ENCODE measurements around the gene BANK1.

The BANK1 gene

DNA sequence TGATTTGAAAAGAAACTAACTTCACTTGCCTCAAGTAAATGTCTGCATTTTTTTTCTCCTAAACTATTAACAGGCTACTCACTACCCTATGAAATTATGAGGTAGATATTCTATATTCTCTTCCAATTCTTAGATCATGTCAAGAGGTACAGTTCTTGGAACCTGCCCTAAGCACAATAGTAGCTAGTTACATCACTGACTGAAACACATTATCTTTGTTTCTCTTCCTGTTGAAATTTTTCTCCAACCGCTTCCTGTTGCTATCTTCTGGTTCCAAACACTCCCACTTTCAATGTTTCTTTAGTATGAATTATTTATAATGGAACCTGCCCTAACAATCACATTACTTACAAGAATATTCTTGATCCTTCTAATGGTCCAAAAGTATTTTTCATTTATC is 5.0 kb upstream of the BANK1 start:
- Histone ChIP-seq H3K36me3 (ENCODE audit: control insufficient read depth, insufficient read depth, low read length) (no peaks in the 10 kb centered on the region), H3K27me3 (ENCODE audit: control insufficient read depth, insufficient read depth, low read length) (no peaks in the 10 kb centered on the region), H3K27ac (ENCODE audit: low read depth, low read length) (no peak overlapping the region), H3K4me1 (ENCODE audit: control insufficient read depth, insufficient read depth, low read length) (no peaks in the 10 kb centered on the region), H3K4me3 (ENCODE audit: low read length) (no peak overlapping the region), H3K9ac (ENCODE audit: low read length) (no peak overlapping the region)

DNA sequence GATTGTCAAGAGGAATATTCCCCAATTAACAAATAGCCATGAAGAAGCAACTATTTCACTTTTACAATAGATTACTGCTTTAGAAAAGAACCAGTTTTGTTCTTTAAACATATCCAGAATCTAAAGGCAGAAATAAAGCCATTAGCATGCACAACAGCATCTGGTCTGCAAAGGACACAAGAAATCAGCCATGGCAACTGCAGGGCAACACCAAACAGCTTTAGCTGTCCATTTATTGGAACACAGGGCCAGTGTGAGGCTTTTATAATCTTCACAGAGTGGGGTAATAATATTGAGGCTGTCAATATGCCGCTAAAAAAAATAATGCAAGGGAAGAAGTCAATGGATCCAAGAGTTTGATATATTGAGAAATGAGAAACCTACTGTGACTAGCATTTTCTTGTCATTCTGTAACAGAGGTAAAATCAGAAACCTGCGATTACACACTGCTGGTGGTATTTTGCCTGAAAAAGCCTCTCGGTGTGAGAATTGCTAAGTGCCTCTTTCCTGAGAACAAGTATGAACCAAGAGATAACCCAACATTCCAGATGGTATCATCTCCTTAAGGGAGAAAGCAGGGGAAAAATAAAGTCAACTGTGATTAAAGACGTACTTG is 2.7 kb upstream of the BANK1 start:
- no peaks in the 10 kb centered on the region for H3K36me3 ChIP-seq (ENCODE audit: control insufficient read depth, insufficient read depth, low read length)
- no peak overlapping the region for H3K4me3 ChIP-seq (ENCODE audit: low read length)
- no peaks in the 10 kb centered on the region for H3K27me3 ChIP-seq (ENCODE audit: control insufficient read depth, insufficient read depth, low read length)
- no peak overlapping the region for H3K9ac ChIP-seq (ENCODE audit: low read length)
- no peaks in the 10 kb centered on the region for H3K4me1 ChIP-seq (ENCODE audit: control insufficient read depth, insufficient read depth, low read length)
- H3K27ac ChIP-seq (ENCODE audit: low read depth, low read length): no peak overlapping the region

DNA sequence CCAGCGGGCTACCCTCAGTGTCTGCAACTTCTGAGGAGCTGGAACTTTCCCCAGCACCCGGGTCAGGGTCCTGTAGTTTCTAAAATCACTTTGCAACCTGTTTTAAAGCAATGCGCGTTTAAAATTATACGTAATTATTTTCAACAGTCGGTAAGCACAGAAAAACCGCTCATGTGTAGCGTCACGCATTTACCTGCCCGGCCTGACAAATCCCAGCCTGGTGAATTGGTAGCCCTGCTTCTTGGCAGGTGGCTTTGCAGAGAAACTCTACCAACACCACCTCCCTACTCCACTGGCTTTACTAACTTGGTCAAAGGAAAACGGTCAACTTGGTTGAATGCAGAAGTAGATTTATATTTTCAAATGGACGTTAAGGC is 640 bp downstream of the BANK1 start:
- no peak overlapping the region for H3K9ac ChIP-seq (ENCODE audit: low read length)
- no peak overlapping the region for H3K27ac ChIP-seq (ENCODE audit: low read depth, low read length)
- no peaks in the 10 kb centered on the region for H3K4me1 ChIP-seq (ENCODE audit: control insufficient read depth, insufficient read depth, low read length)
- peak overlapping the region; percentile 55 for H3K4me3 ChIP-seq (ENCODE audit: low read length)
- H3K36me3 ChIP-seq (ENCODE audit: control insufficient read depth, insufficient read depth, low read length): no peaks in the 10 kb centered on the region
- no peaks in the 10 kb centered on the region for H3K27me3 ChIP-seq (ENCODE audit: control insufficient read depth, insufficient read depth, low read length)

DNA sequence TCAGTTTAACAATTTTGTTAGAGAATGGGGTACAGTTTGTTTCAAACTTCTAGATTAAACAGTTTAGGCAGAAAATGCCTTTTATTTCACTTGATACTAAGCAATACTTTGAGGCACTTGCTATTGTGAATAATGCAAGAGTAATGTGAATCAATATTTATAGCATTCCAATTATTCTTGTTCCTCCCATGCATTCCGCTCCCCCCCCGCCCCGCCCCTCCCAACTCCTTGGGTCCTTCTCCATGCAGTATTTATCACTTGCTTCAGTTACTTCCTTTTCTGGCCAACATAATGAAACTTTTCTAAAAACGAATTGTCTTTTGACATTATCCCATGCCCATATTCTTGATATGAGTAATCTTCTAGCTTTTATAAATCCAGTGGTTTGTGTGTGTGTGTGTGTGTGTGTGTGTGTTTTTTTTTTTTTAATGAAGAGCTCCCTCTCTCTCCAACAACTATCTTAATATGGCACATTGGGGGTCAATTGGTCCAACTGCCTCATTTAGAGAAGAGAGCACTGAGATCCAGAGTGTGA is 1.6 kb downstream of the BANK1 start:
- H3K4me1 ChIP-seq (ENCODE audit: control insufficient read depth, insufficient read depth, low read length): no peaks in the 10 kb centered on the region
- H3K9ac ChIP-seq (ENCODE audit: low read length): no peak overlapping the region
- H3K36me3 ChIP-seq (ENCODE audit: control insufficient read depth, insufficient read depth, low read length): no peaks in the 10 kb centered on the region
- H3K4me3 ChIP-seq (ENCODE audit: low read length): no peak overlapping the region
- no peak overlapping the region for H3K27ac ChIP-seq (ENCODE audit: low read depth, low read length)
- no peaks in the 10 kb centered on the region for H3K27me3 ChIP-seq (ENCODE audit: control insufficient read depth, insufficient read depth, low read length)

DNA sequence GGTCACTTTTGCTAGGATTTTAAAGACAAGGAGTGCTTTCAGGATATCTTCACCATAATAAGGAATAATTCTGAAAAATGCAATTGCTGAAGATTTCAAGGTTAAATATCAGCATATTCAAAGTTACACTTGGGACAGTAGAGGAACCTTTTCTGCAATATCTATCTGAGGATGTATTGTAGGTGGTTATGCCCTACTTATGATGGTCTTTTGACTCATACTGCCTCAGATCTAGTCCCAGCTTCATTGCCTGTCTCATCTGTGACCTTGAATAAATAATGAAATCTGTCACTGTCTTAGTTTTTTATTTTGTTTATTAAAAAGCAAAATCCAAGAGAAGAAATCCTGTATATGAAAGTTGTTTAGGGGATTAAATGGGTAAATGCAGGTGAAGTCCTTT is 2.9 kb downstream of the BANK1 start:
- no peak overlapping the region for H3K27ac ChIP-seq (ENCODE audit: low read depth, low read length)
- H3K36me3 ChIP-seq (ENCODE audit: control insufficient read depth, insufficient read depth, low read length): no peaks in the 10 kb centered on the region
- no peak overlapping the region for H3K9ac ChIP-seq (ENCODE audit: low read length)
- H3K27me3 ChIP-seq (ENCODE audit: control insufficient read depth, insufficient read depth, low read length): no peaks in the 10 kb centered on the region
- no peaks in the 10 kb centered on the region for H3K4me1 ChIP-seq (ENCODE audit: control insufficient read depth, insufficient read depth, low read length)
- no peak overlapping the region for H3K4me3 ChIP-seq (ENCODE audit: low read length)

DNA sequence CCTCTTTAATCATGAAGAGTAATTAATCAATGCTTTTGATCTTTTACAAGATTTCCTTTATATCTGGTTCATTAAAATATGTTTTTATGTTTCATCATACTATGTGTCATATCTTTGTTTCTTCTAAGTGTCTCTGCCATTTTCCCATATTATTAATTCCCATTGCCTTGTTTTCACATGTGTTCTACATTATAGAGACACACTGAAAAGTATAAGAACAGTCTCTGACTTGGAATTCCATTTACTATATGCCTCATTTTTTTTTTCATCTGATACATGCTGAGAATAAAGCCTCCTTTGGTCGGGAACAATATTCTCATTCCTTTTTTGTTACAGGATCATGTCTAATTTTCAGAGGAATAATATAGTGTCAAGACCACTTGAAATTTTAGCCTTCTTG is 4.3 kb downstream of the BANK1 start:
- Histone ChIP-seq H3K27ac (ENCODE audit: low read depth, low read length) (no peak overlapping the region), H3K27me3 (ENCODE audit: control insufficient read depth, insufficient read depth, low read length) (no peaks in the 10 kb centered on the region), H3K4me1 (ENCODE audit: control insufficient read depth, insufficient read depth, low read length) (no peaks in the 10 kb centered on the region), H3K36me3 (ENCODE audit: control insufficient read depth, insufficient read depth, low read length) (no peaks in the 10 kb centered on the region), H3K4me3 (ENCODE audit: low read length) (no peak overlapping the region), H3K9ac (ENCODE audit: low read length) (no peak overlapping the region)

DNA sequence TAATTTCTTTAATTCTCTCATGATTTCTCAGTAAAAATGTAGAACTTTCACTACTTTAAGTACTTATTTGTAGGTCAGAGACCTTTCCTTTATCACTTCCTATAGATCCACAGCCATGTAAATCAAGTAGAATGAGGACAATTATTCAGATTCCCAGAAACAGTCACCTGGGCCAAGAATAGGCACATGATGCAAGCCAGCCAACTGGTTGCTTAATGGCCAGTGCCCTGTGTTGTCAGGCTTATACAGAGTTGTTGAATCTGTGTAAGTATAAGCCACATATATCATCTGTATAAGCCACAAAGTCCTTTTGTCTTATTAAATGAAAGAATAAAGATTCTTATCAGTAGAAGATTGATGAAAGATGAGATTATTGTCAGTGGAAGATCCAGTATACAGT is 5.2 kb downstream of the BANK1 start:
- Histone ChIP-seq H3K4me1 (ENCODE audit: control insufficient read depth, insufficient read depth, low read length) (no peaks in the 10 kb centered on the region), H3K27ac (ENCODE audit: low read depth, low read length) (no peak overlapping the region), H3K36me3 (ENCODE audit: control insufficient read depth, insufficient read depth, low read length) (no peaks in the 10 kb centered on the region), H3K9ac (ENCODE audit: low read length) (no peak overlapping the region), H3K4me3 (ENCODE audit: low read length) (no peak overlapping the region), H3K27me3 (ENCODE audit: control insufficient read depth, insufficient read depth, low read length) (no peaks in the 10 kb centered on the region)

DNA sequence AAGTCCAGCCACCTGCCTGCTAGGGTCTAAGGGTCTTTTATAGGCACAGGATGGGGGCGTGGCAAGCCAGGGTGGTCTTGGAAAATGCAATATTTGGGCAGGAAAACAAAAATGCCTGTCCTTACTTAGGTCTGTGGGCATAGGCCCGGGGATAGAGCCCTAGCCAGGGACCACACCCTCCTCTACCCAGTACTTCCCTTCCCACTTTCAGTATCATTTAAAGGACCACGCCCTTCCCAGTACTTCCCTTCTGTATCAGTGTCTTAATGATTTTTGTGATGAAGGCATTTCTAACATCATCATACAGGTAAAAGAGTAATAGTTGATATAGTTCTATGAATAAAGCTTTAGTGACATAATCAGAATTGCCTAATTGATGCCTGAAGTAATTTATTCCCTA is 11.4 kb downstream of the BANK1 start:
- Histone ChIP-seq H3K9ac (ENCODE audit: low read length) (no peak overlapping the region), H3K4me1 (ENCODE audit: control insufficient read depth, insufficient read depth, low read length) (no peaks in the 10 kb centered on the region), H3K4me3 (ENCODE audit: low read length) (no peak overlapping the region)

DNA sequence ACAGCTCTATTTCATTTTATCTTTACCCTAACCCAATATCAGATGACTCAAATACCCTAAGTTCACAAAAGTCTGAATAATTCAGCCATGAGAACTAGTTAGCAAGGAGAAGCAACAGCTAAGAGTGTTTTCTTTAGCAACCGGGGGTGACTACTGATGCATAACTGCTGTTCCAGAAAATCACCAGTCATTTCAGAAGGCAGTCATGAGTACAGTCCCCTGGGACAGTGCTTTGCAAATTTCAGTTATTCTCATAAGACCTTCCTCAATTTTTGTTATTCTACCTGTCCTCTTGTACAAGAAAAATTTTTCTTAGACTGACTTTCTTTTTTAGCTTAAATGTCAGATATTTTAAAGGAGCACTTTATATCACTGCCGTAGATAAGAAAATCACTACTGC is 16.4 kb downstream of the BANK1 start:
- H3K27ac ChIP-seq (ENCODE audit: low read depth, low read length): no peak overlapping the region
- H3K36me3 ChIP-seq (ENCODE audit: control insufficient read depth, insufficient read depth, low read length): no peaks in the 10 kb centered on the region
- H3K4me3 ChIP-seq (ENCODE audit: low read length): no peak overlapping the region
- no peaks in the 10 kb centered on the region for H3K4me1 ChIP-seq (ENCODE audit: control insufficient read depth, insufficient read depth, low read length)
- no peak overlapping the region for H3K9ac ChIP-seq (ENCODE audit: low read length)
- no peaks in the 10 kb centered on the region for H3K27me3 ChIP-seq (ENCODE audit: control insufficient read depth, insufficient read depth, low read length)

More for the DNA sequence above, 11.4 kb downstream of the BANK1 start:
- Histone ChIP-seq H3K27ac (ENCODE audit: low read depth, low read length) (no peak overlapping the region), H3K27me3 (ENCODE audit: control insufficient read depth, insufficient read depth, low read length) (no peaks in the 10 kb centered on the region), H3K36me3 (ENCODE audit: control insufficient read depth, insufficient read depth, low read length) (no peaks in the 10 kb centered on the region)

DNA sequence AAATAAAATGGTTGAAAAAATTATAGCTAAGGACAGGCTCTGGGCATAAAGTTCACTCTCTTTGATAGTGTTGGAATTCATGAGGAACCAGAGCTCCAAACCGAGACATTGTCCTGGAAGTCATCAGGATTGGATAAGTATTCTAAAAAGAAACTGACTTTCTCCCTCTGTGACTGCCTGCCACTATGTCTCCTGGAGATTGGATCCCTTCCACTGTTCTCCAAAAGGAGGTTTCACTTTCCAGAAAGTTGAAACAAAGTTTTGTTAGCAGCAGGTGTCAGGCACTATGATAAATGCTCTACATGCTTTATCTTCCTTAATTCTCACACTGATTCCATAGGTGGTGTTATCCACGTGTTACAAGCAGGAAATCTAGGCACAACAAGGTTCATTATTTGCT is 16.8 kb downstream of the BANK1 start:
- no peak overlapping the region for H3K27ac ChIP-seq (ENCODE audit: low read depth, low read length)
- no peak overlapping the region for H3K4me3 ChIP-seq (ENCODE audit: low read length)
- H3K9ac ChIP-seq (ENCODE audit: low read length): no peak overlapping the region
- H3K36me3 ChIP-seq (ENCODE audit: control insufficient read depth, insufficient read depth, low read length): no peaks in the 10 kb centered on the region
- H3K27me3 ChIP-seq (ENCODE audit: control insufficient read depth, insufficient read depth, low read length): no peaks in the 10 kb centered on the region
- H3K4me1 ChIP-seq (ENCODE audit: control insufficient read depth, insufficient read depth, low read length): no peaks in the 10 kb centered on the region

DNA sequence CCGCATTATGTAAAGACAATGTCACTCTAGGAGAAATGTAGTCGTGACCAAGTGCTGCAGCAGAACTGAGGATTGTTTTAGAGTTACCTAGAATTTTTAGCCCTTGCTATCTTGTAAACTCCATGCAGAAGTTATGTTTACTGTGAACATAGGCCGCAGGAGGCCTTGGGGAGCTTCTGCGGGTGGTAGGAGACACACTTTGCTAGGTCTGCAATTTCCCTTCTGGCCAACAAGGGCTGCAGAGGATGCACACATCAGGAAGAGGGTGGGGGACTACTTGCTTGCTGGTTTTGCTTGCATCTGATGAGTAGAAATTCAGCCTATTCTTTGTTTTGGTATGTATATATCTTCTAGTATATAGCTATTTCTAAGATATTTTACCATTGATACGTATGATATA is 23.1 kb downstream of the BANK1 start:
- Histone ChIP-seq H3K9ac (ENCODE audit: low read length) (no peak overlapping the region), H3K27ac (ENCODE audit: low read depth, low read length) (no peak overlapping the region), H3K4me3 (ENCODE audit: low read length) (no peak overlapping the region), H3K27me3 (ENCODE audit: control insufficient read depth, insufficient read depth, low read length) (no peaks in the 10 kb centered on the region), H3K36me3 (ENCODE audit: control insufficient read depth, insufficient read depth, low read length) (no peaks in the 10 kb centered on the region), H3K4me1 (ENCODE audit: control insufficient read depth, insufficient read depth, low read length) (no peaks in the 10 kb centered on the region)

DNA sequence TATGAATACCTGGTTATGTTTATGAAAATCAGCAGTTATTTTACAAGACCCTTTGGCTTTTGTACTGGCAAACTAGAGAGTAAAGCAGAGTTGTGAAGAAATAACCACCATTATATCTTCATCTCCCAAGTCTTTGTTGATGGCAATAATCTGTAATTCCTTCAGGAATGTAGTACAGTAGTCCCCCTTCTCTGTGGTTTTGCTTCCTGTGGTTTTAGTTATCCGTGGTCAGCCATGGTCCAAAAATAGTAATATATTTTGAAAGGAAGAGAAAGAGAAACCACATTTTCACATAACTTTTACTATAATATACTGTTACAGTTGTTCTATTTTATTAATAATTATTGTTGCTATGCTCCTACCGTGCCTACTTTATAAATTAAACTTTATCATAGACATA is 27.8 kb downstream of the BANK1 start:
- Histone ChIP-seq H3K4me1 (ENCODE audit: control insufficient read depth, insufficient read depth, low read length) (no peaks in the 10 kb centered on the region), H3K27me3 (ENCODE audit: control insufficient read depth, insufficient read depth, low read length) (no peaks in the 10 kb centered on the region)

DNA sequence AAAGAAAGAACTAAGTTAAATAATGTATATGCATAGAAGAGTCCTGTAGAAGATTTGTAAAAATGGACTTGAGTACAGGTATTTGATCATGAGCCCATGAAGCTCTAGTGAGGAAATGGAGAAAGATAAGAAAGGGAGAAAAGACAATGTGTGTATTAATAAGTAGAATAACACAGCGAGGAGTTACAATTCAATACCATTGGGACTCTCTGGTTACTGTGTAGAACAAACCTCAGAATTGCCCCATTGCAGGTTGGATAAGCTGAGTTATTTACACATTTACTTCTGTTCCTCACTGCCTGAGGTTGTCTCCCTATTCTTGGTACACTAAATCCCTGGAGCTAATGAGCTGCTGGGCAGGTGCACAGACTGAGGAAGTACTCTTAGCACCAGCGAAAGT is 33.3 kb downstream of the BANK1 start:
- Histone ChIP-seq H3K4me3 (ENCODE audit: low read length) (no peak overlapping the region), H3K4me1 (ENCODE audit: control insufficient read depth, insufficient read depth, low read length) (no peaks in the 10 kb centered on the region)

More for the DNA sequence above, 27.8 kb downstream of the BANK1 start:
- Histone ChIP-seq H3K4me3 (ENCODE audit: low read length) (no peak overlapping the region), H3K27ac (ENCODE audit: low read depth, low read length) (no peak overlapping the region), H3K9ac (ENCODE audit: low read length) (no peak overlapping the region), H3K36me3 (ENCODE audit: control insufficient read depth, insufficient read depth, low read length) (no peaks in the 10 kb centered on the region)

More for the DNA sequence above, 33.3 kb downstream of the BANK1 start:
- Histone ChIP-seq H3K9ac (ENCODE audit: low read length) (no peak overlapping the region), H3K27ac (ENCODE audit: low read depth, low read length) (no peak overlapping the region), H3K27me3 (ENCODE audit: control insufficient read depth, insufficient read depth, low read length) (no peaks in the 10 kb centered on the region), H3K36me3 (ENCODE audit: control insufficient read depth, insufficient read depth, low read length) (no peaks in the 10 kb centered on the region)
